ENCODE measurements around the gene RTN3.

GRCh38 chr11:63713766-63714165 is 32.5 kb downstream of the RTN3 start:
- no peak for TF ChIP-seq CTCF (IDR thresholded peaks at IDR 0.05)
- TF ChIP-seq EP300 (IDR thresholded peaks at IDR 0.05): no peak
- TF ChIP-seq POLR2AphosphoS5 (IDR thresholded peaks at IDR 0.05): no peak
- TF ChIP-seq POLR2A (IDR thresholded peaks at IDR 0.05): no peak
